HL-60/S4 treated with phorbol 12-myristate 13-acetate at 8.2 ng/mL for 4 days and 3 days (cell line): ENCODE data around the gene APOL4.
"Not testable (repeated sequence)": the region's sequence is repeated elsewhere in the genome, so short reads cannot be mapped to it uniquely, and the experiment has no call there.

ENCODE experiments used
- in situ Hi-C: fragments of 300-500 bp; cut with MboI; formaldehyde crosslinking; loops from 2 replicates; pipeline ENCODE4 v1.15.0; 2022; ENCODE audit warnings: low sequenced_read_pairs

APOL4 gene, protein sequence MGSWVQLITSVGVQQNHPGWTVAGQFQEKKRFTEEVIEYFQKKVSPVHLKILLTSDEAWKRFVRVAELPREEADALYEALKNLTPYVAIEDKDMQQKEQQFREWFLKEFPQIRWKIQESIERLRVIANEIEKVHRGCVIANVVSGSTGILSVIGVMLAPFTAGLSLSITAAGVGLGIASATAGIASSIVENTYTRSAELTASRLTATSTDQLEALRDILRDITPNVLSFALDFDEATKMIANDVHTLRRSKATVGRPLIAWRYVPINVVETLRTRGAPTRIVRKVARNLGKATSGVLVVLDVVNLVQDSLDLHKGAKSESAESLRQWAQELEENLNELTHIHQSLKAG

DNA sequence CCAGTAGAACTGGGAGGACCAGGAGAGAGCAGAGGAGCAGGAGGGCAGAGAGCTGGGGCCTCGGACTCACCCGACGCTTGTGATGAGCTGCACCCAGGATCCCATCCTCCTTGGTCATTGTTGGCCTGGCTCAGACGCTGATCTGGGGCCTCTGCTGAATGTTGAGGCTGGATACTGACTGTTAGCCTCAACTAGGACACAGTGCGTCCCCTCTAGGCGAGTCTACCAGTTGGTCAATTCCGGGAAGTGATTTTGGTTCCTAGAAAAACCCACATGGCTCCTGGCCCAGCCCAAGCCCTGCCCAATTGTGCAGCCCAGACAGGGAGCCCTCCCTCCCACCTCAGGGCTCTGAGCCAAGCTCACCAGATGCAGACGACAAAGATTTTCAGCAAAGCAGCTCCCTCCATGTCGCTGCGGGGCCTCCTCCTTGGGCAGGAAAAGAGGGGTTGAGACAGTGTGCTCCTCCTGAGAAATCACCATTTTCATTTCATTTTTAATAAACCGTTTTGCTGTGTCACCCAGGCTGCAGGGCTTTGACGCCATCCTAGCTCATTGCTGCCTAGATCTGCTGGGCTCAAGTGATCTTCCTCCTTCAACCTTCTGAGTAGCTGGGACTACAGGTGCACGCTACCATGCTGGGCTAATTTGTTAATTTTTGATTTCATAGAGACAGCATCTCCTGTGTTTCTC, at the start of gene APOL4:
Gene APOL4, minus strand, starts transcription at position 180 of the 690 bp plus-strand sequence. Its CDS starts 75 bp downstream, at position 105.
- in situ Hi-C loops: no loop called here

DNA sequence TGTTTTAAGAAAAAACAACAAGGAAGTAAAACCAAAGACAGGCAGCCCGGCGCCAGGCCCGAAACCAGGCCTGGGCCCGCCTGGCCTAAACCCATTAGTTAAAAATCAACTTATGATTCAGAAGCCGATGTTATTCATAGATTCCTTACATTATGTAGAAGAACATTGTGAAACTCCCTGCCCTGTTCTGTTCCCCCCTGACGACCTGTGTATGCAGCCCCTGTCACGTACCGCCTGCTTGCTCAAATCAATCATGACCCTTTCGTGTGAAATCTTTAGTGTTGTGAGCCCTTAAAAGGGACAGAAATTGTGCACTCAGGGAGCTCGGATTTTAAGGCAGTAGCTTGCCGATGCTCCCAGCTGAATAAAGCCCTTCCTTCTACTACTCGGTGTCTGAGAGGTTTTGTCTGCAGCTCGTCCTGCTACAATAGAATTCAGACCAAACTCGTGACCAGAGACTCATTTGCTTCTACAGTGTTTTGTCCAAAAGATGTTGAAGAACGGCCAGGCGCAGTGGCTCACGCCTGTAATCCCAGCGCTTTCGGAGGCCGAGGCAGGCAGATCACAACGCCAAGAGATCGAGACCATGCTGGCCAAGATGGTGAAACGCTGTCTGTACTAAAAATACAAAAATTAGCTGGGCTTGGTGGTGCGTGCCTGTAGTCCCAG, 48.8 kb upstream of the APOL4 start:
- in situ Hi-C loops: not testable (repeated sequence)

DNA sequence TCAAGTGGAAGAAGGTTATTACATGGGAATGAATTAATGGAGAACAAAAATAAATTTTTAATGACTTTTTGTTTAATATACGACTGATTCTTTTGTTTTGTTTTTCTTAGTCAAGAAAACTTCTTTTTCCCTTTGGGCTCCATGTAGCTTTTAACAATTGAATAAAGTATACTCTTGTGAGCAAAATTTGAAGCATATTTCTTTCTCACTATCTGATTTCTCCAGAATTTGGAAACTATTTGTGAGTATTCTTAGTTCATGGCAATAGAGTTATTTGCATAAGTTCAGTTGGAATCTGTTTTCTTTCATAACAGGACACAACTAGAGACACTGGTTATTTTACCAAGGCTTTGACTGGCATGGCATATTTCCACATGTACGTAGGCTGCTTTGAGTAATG, 47.6 kb upstream of the APOL4 start:
- in situ Hi-C loops: no loop called here

DNA sequence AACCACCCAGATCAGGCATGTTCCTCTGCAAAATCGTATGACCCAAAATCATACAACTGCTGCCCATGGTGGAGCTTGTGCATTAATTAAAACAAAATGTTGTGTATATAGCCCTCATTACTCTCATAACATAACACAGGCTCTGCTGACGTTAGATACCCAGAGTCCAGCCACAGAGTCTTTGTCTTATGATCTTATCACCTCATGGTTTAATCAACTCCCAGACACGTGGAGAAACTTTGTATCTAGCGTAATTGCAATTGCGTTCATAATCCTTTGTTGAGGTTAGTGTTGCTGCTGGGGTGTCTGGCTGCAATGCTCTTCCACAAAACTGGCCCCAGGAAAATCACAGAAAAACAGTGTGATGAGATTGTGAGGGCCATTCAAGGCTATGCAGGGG, 46.3 kb upstream of the APOL4 start:
- in situ Hi-C loops: no loop called here

DNA sequence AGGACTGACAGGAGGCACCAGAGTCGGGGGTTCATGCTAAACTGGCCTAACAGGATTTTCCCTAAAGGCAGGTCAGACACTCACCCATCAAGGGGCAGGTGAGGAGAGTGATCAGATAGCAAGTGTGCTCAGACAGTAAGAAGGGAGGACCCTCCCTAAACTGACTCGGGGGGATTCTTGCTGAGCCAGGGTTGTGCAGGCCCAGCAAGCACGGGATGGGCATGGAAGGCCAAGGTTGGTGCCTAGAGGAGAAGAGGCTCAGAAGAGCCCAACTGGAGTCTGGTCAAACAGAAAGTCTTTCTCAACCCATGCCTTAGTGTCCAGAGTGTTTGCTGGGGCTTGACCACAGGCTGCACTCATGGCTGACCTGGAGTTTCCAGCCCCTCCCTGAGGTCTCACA, 45.1 kb upstream of the APOL4 start:
- in situ Hi-C loops: no loop called here

DNA sequence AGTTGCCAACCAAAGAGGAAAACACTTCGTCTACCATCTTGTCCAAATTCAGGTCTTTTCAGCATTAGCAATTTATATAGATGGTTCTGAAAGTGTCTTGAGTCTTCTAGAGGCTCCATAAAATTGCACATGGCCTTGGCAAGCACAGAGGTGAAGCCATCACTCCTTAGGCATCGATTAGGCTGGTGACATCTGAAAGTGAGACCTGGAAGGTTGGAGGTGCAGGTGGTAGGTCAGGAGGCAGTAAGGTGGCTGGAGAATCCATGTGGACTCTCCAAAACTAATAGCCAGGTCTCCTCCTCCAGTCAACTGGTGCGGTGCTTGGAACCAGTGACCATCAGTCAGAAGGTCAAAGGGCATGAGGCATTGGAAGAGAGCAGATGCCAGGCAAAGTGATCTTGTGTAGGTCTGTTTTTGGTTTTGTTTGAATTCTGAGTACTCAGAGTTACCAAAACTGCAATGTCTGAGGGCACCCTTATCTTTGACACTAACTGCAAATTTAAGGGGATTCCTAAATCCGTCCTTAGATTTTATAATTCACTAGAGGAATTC, 44.3 kb upstream of the APOL4 start:
- in situ Hi-C loops: no loop called here

DNA sequence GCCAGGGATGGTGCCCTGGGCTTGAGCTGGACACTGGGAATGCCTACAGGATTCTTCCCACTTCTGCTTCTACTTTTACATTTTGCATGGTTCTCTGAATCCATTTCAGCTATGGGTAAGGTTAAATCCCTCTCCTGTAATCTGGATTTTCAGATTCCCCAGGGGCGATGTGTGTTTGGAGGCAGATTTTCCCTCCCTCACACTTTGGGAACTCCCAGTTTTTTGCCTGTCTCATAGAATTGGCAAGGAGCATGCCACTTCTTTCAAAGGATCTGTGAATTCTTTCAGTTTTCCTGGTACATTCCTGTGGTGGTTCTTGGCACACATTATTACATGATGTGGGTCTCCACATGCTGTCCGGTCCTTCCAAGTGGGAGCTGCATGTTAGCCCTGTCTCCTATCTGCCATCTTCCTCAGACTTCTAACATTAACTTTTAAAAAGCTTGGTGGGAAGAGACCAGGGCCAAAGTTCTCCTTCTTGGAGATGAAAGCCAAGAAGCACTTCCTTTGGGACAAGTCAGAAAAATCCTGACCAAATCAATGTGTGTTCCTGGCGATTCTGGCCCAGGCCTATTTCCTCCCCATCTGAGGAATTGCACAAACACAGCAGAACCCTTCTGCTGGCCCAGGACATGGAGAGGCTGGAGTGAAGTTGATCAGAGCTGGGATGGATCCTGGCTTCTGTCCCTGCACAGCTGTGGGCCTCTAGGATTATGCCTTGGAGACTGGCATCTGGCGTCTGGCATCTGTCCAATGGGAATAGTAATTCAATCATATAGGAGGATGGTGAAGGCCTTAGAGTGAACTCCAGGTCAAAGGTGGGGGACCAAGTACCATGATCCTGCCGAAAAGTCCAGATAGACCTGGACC, 43.1 kb upstream of the APOL4 start:
- in situ Hi-C loops: no loop called here

DNA sequence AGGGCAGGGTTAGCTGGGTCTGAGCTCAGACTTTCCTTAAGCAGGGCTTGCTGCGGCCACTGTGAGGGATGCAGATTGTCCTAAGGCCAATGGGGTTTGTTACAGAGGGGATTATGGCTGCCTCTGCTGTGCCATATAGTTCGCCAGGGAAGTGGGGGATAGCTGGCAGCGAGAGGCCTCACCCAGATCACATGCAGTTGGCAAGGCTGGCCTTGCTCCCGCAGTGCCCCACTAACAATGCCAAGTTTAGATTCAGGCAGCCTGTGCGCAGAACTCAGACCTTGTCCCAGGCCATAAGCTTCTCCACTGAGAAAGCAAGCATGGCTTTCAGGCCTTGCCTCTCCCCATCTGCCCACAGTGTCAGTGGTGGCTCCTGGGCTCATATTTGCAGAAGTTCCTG, 42.4 kb upstream of the APOL4 start:
- in situ Hi-C loops: no loop called here

DNA sequence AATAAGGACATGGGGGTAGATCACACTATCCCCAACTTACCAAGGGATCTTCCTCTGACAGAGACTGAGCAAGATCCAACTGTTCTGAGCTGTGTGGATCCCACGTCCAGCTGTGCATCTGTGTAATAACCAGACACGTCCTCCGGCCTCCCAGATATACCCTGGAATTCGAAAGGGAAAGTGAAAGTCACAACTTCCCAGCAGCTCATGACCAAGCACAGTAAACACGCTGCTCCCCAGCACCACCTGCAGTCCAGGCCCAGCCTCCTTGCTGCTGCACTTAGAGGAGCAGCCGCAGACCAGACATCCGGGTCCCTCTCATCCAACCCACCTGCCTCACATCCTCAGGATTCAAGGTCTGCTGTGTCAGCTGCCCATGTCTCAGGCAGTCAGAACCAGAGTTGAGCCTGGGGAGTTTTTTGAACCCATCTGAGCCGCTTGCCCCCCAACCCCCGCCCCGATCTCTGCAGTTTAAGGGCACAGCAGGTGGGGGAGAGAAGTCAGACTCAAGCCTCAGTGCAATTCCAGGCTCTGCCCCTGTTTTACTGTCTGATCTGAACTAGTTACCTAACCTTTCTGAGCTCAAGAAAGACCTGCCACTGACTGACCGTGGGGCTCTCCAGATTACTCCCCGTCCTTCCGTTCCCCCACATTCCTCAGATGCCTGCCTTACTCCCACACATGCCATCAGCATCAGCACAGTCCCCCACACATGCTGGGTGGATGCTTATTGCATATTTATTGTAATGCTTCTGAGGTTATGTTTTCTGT, 38.0 kb upstream of the APOL4 start, which contains the start of gene APOL2:
Gene APOL2, minus strand, starts transcription at position 127 of the 771 bp plus-strand sequence. CDS start 6,365 bp downstream, outside the sequence.
- in situ Hi-C loops: no loop called here

DNA sequence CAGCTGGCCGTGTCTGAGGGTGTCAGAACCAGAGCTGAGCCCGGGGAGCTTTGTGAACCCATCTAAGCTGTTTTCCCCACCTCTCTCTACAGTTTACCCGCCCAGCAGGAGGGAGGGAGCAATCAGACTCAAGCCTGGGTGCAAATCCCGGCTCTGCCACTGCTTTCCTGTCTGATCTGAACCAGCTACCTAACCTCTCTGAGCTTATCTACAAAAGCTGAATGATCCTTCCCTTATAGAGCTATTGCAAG, 37.5 kb upstream of the APOL4 start:
- in situ Hi-C loops: no loop called here

DNA sequence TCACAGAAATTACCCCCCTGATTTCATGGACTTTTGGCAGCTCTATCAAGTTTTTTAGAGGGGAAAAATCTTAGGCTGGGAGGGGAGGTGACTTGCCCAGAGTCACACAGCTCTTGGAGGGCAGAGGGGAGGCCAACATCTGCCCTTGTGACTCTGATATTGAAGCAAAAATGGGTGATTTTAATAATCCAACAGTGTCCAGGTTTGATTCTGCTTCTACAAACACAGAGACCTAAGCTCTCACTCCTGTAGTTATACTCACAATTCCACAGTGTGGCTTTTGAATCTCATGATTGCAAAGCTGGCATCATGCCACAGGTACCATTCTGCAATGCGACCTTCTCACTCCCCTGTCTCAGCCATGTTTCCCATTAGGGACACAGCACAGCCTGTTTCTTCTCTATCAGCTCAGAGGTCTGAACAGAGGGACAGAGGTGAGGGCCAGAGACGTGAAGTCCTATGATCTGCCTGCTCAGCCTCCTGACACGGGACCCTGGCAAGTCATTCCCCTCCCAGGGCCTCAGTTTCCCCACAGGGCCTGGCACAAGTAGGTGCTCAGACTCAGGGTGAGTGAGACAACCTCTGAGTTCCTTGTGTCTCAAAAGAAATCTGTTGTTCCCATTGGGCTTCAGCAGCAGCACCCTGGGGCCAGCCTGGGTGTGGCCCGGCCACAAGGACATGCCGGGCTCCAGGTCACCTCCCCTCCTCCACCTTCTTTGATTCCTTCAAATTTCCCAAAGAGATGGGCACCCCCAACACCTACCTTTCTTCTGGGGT, 37.0 kb upstream of the APOL4 start:
- in situ Hi-C loops: no loop called here

DNA sequence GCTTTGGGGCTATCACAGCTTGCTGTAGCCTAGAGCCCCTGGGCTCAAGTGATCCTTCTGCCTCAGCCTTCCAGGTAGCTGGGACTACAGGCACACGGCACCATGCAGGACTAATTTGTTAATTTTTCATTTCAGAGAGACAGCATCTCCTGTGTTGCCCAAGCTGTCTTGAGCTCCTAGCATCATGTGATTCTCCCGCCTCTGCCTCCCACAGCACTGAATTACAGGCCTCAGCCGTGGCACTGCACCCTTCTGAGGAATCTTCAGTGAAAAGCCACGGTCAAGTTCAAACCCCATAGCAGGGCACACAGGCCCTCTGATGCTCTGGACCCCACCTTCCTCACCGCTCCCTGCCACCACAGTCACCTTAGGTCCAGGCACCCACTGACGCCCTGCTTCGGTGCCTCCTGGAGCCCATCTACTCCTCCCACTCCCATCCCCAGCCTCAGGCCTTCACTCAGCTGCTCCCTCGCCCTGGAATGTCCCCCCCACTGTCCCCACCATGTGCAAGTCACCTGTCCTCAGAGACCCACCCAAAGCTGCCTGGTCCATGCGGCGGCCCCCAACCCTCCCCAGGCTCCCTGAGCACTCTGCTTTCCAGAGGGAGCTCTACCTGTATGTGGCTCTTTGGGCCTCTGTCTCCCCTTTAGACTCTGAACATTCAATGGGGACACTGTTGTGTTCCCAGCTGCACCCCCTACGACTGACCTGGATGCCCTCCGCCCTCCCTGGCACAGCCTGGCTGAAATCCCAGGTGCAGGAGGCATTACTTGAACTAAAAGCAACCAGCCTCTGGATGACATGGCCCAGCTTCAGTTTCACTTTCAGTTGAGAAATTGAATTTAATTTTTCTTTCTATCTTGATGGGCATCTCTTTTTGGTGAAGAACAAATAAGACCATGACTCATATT, 36.1 kb upstream of the APOL4 start:
- in situ Hi-C loops: no loop called here

DNA sequence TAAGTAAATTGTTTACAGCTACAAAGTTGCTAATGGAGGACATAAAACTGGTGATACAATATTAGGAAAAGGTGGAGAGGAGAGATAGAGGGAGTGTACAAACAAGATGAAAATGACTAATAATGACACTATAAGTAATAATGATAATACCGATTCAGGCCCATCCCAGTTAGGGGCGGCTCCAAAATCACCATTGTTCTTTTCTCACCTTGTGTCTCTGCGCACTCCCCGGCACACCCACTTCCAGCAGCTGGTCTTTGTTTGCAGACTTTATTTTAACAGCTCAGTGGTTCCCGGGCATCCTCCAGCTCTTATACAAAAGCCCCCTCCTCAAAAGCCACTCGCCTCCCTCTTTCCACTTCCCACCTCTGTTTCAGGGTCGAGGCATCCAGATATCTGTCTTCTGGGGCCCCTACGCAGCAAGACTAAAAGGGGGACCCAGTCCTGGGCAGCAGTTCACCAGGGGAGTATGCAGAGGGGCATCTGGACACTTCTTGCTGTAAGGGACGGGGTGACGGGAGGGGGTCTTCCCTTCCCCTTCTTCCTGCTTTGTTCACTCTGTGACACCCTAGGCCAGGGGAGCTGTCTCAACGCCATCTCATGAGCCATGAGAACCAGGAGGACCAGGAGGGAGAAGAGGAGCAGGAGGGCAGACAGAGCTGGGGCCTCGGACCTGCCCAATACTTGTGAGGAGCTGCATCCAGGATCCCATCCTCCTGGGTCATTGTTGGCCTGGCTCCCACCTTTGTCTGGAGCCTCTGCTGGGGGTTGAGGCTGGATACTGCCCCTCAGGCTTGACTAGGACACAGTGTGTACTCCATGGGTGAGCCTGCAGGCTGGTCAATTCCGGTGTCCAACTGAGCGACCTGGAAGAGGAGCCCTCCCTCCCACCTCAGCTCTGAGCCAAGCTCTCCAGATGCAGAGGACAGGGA, 35.0 kb upstream of the APOL4 start:
- in situ Hi-C loops: no loop called here

DNA sequence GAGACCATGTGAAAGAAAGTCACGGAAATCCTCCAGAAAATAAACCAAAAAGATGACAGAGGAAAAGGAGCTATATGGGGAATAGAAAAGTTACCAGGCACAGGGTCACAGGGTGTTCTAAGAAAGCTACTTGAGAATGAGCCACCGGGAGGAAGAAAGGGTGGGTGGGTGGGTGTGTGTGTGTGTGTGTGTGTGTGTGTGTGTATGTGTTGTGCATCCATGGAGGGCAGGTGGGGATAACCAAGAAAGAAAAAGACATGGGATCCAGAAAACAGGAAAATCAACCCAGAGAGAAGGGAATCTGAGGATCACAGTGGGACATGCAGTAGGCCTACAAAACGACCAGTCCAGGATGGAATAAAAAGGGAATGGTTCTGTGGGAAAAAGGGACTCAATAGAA, 34.0 kb upstream of the APOL4 start:
- in situ Hi-C loops: no loop called here

DNA sequence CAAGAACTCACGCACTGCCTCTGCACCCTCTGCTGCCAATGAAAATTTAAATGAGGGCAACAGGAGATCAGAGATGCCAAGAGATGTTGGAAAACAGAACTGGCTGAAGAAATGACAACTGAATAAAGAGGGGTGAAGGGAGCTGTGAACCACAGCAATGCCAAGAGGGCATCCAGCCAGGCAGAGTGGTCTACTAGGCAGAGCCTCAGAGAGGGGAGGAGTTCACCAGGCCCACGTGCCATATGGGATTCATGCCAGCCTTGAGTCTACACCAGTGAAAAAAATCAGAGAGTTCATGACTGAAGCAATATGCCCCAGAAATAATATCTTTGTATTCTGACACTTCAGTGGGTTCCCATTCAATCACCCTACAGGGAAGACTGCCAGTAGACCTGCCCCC, 33.3 kb upstream of the APOL4 start:
- in situ Hi-C loops: no loop called here

DNA sequence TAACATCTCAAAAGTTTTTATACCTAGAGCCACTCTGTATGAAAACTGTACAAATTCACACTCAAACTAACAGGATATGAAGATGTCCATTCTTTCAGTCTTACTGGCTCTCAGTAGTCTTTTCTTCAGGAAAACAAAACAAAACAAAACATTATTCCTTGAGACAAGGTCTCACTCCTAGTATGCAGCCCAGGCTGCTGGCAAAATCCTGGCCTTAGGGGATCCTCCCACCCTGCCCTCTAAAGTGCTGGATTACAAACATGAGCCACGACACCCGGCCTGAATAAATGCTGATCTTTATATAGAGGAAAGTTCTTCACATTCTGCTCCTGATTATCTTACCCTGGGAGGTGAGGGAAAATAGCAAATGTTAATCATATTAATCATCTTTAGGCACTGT, 32.6 kb upstream of the APOL4 start:
- in situ Hi-C loops: no loop called here

DNA sequence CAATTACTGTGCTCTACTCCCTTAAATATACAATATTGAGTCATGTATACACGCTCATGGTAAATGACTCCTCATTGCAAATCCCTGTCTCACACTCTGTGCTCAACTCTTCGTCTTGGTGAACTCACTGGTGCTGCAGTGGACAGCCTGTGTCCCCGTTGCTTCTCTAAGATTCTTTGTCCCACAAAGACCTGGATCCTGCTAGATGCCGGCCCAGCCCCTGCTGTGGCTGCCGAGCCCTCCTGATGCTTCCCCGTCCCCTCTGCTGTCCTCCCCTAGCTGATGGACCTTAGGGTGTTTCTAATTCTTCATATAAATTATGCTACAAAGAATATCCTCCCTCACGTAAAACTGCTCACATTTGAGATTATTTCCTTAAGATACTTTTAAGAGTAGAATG, 32.2 kb upstream of the APOL4 start:
- in situ Hi-C loops: no loop called here
